ENCODE measurements around the gene ITM2B.

Gene ITM2B

DNA sequence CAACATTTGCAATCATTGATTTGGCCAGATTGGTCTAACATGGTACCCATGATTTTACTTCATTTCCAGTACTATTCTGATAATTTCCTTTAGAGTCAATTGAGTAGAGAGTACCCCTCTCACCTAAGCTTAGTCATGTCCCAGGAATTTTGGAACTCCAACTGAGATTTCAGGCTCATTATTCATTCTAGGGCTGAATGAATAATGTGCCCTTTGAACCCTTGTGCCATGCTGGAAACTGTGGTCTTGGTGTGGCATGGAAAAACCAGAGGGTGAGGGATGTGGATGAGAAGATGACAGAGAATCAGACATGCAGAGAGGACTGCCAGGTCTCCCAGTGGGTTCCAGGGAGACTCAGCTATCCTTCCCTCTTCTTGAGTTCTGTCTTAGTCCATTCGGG, 30.2 kb downstream of the ITM2B start:
- no peak for DNase-seq (ENCODE audit: low spot score)

GRCh38 chr13:48264058-48264457, 31.1 kb downstream of the ITM2B start:
- DNase-seq (ENCODE audit: low spot score) = no peak

DNA sequence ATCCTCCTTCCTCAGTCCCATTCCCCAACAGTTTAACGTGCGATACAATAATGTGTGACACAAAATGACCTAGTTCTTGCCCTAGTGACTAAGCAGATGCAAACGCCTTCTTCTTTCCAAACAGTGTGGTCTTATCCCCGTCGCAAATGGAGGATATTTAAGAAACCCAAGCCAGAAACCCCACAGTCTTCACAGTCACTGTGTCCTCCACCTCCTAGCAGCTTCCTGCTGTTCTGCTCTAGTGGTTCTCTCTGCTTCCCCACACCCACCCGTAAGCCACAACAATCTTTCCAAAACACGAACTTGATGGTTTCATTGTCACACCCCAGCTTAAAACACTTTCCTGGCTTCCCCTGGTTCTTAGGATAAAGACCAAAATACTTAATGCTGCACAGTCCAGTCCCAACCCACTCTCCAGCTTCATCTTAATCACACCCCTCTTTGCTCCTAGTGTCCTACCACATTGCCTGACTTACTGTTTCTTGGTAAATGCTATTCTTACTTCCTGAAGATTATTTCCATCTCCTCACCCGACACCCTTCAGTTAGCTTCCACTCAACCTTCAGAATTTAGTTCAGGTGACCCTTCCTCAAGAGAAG, 32.3 kb downstream of the ITM2B start:
- DNase-seq (ENCODE audit: low spot score) = peak; percentile 14

DNA sequence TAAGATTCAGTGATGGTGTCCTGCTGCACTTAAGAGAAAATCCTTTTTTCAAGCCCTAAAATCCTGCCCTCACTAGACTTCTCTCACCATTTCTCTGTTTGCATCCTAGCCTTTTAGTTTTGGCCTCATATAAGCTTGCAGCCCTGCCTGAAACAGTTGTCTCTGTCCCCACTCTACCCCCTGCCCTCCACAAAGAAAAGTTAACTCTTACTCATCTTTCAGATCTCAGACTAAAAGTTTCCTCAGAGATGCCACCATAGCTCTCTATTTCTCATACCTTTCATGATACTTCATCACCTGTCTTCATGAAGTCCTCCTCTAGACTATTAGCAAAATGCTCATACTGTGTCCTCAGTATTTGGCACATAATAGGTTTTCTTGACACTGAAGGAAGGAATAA, 33.1 kb downstream of the ITM2B start:
- DNase-seq (ENCODE audit: low spot score) = no peak

DNA sequence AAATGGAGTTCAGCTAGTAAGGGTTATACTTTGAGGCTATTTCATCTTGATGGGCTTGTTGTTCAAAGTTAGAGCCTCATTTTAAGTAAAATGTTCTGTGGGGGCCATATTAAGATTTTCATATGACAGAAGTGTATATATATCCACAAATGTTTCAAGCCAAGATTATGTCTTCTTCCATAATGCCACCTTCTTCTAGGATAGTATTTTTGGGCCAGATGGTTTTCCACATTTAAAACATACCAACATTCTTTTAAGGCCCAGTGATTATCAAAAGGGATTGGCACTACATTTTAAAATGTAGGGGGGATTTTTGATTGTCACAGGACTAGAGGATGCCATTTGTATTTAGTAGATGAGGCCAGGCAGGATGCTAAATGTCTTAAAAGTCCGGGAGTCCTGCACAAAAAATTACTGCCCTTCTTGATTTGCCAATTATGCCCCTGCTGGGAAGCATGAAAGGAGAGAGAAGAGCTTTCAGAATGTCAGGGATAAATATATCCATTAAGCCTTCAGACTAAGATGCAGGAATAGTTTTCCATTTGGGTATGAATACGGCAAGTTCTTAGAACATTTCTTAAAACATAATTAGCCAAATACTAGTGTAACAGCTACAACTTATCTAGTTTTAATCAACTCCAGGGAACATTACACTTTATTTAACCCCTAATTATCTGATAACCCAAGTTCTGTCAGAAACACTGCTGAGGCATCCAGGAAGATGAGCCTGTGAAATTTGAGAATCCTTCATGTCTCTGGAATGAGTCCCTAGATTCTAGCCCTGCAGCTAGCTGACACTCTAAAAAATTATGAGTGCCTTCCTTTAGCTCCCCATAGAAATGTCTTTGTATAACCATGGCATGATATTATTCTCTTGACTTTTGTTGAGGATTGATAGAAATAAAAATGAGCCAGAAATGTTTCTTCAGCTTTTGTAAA, 34.0 kb downstream of the ITM2B start:
- no peak for DNase-seq (ENCODE audit: low spot score)

DNA sequence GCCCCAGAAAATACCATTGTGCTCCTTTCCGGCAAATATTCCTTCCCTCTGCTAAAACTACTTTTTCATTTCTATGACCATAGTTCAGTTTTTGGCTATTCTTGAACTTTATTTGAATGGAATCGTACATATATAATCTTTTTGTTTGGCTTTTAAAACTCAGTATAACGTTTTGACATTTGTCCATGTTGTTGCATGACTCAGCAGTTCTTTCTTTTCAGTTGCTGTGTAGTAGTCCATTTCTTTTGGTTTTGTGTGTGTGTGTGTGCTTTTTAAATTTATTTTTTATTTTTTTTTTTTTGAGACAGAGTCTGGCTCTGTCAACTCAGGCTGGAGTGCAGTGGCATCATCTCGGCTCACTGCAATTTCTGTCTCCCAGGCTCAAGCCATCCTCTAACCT, 35.0 kb downstream of the ITM2B start:
- no peak for DNase-seq (ENCODE audit: low spot score)

GRCh38 chr13:48273346-48273745, 40.3 kb downstream of the ITM2B start:
- no peak for DNase-seq (ENCODE audit: low spot score)

DNA sequence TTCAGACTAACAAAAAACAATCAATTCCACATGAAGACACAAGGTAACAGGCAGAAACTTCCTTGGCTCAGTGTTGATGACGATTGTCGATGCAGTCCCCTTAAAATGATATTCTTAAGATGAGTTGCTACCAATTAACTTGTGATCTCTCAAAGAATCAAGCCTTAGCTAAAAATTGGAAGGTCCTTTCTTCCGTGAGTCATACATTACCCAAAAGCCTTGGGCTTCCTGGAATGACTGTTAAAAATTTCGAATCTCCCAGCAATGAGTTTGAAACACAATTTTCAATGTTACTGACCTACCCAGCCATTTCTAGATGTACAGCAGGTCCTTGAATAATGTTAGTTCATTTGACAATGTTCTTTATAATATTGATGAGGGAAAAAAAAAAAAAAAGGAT, 42.5 kb downstream of the ITM2B start:
- no peak for DNase-seq (ENCODE audit: low spot score)

- DNase-seq (ENCODE audit: low spot score) = no peak
These were observed 45.8 kb downstream of the ITM2B start for GRCh38 chr13:48278806-48279205.

GRCh38 chr13:48281556-48281955, 48.5 kb downstream of the ITM2B start:
- DNase-seq (ENCODE audit: low spot score) = no peak

- no peak for DNase-seq (ENCODE audit: low spot score)
These were observed 58.7 kb downstream of the ITM2B start for GRCh38 chr13:48291730-48292129.

- no peak for DNase-seq (ENCODE audit: low spot score)
These were observed 59.6 kb downstream of the ITM2B start for GRCh38 chr13:48292650-48293049.

DNA sequence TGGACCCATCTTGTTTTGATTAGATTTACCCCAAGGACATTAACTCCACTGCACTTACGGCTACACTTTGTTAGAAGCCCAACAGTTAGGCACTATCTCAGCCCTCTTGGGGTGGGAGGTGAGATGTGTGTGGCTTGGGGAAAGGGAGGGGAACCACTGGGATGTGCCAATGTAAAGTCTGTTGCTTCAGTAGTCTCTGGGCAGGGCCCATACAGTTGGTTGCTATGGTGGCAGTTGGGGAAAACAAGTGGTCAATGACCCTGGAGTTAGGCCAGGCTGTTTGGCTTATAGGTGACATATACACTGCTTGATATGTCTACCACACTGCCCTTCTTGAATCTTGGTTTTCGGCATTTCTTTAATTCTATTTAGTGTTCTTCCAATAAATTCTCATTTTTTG, 61.6 kb downstream of the ITM2B start:
- no peak for DNase-seq (ENCODE audit: low spot score)

DNA sequence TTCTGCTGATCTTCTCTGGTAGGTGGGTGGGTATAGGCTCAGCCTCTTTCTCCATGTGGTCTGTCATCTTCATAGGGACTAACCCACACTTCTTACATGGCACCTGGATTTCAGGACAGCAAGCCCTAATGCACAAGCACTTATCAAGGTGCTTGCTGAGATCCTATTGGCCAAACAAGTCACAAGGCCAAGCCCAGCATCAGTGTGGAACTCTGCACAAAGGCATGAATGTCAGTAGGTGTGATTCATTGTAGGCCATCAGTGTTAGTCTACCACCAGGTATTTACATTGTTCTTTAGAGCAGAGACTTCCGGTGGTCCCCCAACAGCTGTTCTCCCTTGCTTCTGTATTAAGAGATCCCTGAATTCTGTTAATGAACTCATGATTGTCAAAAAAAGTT, 62.3 kb downstream of the ITM2B start:
- DNase-seq (ENCODE audit: low spot score) = no peak

DNA sequence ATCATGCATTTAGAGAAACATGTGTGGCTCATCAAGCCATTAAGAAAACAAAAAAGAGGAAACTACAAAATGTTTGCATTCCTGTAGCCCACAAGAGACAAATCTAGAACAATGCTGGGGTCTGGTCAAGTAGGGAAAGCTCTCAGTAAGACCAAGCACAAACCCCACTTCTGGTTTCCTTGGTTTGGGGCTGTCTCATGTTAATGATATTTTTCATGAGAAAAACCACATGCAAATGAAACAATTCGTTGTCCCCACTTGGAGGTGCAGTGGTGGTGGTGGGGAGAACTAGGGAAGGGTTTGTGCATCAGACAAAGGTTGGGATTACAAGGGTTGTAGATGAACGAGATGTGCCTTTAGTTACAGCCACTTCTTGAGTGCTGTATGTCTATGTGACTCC, 63.5 kb downstream of the ITM2B start:
- no peak for DNase-seq (ENCODE audit: low spot score)

GRCh38 chr13:48297131-48297786, 64.3 kb downstream of the ITM2B start:
- no peak for DNase-seq (ENCODE audit: low spot score)

- no peak for DNase-seq (ENCODE audit: low spot score)
These were observed 66.6 kb downstream of the ITM2B start for GRCh38 chr13:48299591-48299990.

DNA sequence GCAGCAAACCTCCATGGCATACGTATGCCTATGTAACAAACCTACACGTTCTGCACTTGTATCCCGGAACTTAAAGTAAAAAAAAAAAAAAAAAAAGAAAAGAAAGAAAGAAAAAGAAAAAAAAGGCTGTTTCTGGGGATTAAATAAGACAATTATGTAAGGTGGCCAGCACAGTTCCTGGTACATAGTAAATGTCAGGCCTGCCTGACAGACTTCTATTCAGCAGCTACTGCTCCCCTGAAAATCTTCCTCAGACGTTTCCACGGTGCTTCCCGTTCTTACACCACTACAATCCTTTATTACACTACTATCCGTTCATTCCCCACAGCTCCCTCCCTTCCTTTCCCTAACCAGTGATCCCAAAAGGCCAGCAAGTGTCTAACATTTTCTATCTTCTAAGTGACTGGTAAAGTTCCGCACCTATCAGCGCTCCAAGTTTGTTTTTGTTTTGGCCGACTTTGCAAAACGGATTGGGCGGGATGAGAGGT, 69.9 kb downstream of the ITM2B start:
- no peak for DNase-seq (ENCODE audit: low spot score)

- peak; percentile 91 for DNase-seq (ENCODE audit: low spot score)
These were observed 70.5 kb downstream of the ITM2B start, which contains the start of gene RB1 for GRCh38 chr13:48303359-48304142. RB1 (plus strand) TSS chr13:48303751; CDS start chr13:48303913, 162 bp downstream.

DNA sequence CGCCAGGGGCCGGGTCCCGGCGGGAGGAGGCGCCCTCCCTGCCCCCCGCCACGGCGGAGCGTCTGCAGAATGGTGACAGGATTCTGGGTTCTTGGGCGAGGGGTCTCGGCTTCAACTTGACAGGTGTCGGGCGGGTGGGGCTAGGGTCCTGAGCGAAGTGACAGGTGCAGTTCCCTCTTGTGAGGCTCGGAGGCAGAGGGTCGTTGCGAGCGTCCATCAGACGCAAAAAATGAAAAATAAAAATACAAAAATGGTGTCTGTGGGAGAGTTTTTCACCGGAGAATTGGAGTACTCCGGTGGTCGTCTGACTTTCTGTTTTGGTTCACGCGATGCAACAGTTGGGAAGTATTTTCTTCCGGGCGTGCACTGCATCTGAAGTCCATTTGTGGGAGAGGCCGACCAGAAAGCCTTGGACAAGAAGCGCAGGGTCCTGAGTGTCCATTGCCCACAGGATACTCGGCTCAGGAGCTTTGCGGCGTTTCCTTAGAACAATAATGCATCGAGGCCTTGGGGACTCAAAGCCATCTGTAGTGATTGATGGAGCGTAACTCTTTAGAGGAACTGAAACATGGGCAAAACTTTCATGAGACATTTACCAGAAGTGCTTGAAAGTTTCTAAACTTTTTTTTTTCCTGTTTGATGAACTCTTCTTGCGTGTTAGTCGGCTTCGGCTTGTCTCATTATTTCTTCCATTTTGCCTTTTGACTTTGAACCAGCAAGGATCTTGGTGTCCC, 71.3 kb downstream of the ITM2B start:
- peak; percentile 84 for DNase-seq (ENCODE audit: low spot score)

DNA sequence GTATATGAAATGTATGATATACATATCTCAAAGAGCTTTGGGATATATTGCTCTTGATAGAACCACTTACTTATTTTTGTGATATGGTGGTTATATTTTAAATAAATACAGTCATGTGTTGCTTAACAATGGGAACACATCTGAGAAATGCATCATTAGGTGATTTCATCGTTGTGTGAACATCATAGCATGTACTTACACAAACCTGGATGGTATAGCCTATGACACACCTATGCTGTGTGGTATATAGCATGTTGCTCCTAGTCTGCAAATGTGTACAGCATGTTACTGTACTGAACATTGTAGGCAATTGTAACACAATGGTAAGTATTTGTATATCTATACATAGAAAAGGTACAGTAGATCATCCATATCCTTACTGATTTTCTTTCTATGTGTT, 78.2 kb downstream of the ITM2B start:
- no peak for DNase-seq (ENCODE audit: low spot score)

All from germinal center (tissue), 1 donor.